Posterior cingulate gyrus (tissue), 11 donors: Measurements from ENCODE around the gene LRCH4.

ENCODE experiments used
- DNase-seq, 10 donors: peaks; one replicate each; pipeline versions ENCODE4 v3.0.0 to v3.0.0-alpha.2; 2020 to 2021; ENCODE audit warnings: mixed read lengths in 3 of 10
- intact Hi-C: fragments of 100-400 bp; cut with DNase I; formaldehyde crosslinking; loops from one replicate; pipeline ENCODE4 v1.15.1; 2023

Gene LRCH4

DNA sequence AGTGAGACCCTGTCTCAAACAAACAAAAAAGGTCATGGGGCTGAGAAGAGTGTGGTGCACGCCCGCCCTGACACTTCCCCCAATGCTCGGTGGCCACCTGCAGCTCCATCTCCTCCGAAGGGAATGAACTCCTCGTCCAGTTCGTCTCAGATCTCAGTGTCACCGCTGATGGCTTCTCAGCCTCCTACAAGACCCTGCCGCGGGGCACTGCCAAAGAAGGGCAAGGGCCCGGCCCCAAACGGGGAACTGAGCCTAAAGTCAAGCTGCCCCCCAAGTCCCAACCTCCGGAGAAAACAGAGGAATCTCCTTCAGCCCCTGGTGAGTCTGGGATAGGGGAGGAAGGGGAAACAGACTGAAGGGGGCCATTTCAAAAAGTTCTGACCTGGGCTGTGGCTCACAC, 20.4 kb upstream of the LRCH4 start:
- DNase-seq = no peak
- intact Hi-C loops = no loop called here

DNA sequence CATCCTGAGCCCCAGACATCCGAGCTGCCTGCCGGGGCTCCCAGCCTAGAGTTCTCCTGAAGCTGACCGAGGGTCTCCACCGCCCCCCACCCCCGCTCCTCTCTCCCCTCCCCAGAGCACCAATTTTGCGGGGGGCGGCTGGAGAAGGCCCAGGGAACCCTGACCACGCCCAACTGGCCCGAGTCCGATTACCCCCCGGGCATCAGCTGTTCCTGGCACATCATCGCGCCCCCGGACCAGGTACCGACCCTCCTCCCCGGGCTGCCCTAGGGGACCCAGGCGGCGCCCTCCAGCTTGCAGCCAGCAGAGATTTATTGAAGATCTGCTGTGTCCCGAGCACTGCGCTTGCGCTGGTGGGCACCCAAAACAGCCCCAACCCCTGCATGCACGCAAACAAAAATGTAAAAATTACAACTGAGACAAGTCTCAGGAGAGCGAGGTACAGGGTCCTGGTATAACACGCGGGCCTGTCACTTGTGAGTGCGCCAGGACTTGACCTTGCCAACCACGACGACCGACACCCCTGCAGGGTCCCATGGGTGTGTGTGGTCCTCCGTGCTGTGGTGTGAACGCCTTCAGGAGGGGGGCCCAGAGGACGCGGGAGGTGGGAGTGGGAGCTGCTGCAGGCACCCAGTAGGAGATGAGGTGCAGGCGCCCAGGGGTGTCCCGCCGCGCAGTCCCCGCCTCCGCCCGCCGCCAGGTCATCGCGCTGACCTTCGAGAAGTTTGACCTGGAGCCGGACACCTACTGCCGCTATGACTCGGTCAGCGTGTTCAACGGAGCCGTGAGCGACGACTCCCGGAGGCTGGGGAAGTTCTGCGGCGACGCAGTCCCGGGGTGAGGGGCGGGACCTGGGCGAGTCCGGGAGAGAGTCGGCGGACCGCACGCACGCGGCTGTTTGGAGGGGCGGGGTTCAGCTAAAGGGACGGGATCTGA, 19.3 kb upstream of the LRCH4 start:
- intact Hi-C loops = no loop called here
- peak in 1 of 10 donors; percentile 85 for DNase-seq

DNA sequence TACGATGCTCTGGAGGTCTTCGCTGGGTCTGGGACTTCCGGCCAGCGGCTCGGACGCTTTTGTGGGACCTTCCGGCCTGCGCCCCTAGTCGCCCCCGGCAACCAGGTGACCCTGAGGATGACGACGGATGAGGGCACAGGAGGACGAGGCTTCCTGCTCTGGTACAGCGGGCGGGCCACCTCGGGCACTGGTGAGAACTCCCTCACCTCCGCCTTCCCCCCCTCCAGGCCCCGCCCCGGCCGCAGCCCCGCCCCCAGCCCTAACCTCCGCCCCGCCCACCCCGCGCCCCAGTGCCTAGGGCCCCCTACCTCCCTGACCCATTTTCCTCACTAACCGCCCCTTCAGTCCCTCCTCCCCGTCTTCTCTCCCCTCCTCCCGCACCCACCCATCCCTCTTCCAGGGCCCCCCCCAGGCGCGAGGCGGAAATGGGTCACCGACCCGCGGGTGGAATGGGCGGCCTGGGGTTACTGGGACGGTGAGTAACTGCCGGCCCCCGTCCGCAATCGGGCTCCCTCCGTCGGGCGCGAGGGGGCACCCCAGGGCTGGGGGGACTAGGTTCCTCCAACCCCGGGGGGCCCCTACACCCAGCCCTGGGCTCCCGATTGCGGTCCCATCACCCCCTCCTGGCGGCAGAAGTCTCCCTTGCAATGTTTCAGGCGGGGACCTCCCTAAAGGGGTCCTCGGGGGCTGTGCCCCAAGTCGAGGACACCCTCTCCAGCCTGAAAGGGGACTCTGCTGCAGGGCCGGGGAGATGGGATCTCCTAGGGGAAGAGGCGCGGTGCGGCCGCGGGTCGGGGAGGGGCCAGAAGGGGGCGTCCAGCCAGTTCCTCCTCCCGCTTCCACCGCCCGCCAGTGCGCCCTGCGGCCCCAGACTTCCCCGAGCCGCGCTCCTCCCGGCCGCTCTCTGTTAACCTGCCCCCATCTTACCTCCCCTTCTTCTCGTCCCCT, 18.4 kb upstream of the LRCH4 start:
- DNase-seq = peak in 5 of 10 donors; percentile 37 to 87 (median 58)
- intact Hi-C loops = no loop called here

DNA sequence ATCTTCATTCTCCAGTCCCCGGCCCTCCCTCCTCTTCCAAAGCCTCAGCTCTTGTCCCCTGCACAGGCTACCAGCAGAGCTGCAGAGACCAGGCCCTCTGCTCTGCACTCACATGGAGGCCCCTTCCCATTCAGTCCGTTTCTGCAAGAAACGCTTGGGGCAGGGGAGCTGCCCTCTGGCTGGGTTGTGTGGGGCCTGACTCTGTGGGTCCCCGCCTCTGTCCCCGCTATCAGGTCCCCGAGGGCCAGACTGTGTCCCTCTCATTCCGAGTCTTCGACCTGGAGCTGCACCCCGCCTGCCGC, 17.7 kb upstream of the LRCH4 start:
- intact Hi-C loops = no loop called here
- DNase-seq = no peak

DNA sequence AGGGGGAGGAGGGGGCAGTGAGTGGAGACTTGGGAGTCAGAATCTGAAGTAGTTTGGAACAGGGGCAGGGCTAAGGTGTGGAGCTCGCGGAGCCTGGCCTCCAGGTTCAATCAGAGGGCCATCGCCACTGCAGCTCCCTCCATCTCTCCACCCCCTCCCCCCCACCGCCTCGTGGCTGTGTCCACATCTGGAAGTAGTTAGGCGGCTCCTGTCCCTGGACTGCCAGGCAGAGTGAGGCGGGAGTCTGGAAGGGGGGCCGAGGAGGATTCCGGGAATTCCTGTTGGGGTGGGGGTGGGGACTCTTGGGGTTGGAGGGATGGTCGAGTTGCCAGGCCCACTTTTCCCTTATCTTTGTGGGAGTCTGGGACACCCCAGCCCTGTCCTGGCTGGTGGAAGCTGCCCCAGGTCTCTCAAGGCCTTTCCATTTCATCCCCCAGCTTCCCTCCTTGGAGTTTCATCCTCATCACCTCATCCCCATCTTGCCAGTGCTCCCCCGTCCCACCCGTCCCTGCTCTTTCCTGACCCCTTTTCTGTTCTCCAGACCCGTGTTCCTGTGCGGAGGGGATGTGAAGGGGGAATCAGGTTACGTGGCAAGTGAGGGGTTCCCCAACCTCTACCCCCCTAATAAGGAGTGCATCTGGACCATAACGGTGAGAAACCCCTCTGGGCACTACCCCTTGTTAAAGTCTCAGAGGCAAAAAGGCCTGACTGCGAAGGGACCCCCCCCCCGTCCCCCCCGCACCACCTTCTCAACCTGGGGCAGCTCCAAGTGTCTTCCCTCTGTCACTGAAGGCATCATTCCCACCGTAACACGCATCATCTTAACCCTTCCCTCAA, 17.2 kb upstream of the LRCH4 start:
- DNase-seq = no peak
- intact Hi-C loops = no loop called here

DNA sequence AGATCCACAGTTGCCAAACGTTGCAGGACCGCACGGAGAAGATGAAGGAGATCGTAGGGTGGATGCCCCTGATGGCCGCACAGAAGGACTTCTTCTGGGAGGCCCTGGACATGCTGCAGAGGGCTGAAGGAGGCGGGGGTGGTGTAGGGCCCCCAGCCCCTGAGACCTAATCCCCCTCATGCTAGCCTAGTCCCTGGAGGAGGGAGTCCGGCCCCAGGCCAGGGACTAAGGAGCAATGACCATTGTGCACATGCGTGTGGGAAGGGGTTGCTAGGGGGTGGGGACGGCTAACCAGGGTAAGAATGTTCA, 14.8 kb upstream of the LRCH4 start:
- intact Hi-C loops = no loop called here
- DNase-seq = no peak

DNA sequence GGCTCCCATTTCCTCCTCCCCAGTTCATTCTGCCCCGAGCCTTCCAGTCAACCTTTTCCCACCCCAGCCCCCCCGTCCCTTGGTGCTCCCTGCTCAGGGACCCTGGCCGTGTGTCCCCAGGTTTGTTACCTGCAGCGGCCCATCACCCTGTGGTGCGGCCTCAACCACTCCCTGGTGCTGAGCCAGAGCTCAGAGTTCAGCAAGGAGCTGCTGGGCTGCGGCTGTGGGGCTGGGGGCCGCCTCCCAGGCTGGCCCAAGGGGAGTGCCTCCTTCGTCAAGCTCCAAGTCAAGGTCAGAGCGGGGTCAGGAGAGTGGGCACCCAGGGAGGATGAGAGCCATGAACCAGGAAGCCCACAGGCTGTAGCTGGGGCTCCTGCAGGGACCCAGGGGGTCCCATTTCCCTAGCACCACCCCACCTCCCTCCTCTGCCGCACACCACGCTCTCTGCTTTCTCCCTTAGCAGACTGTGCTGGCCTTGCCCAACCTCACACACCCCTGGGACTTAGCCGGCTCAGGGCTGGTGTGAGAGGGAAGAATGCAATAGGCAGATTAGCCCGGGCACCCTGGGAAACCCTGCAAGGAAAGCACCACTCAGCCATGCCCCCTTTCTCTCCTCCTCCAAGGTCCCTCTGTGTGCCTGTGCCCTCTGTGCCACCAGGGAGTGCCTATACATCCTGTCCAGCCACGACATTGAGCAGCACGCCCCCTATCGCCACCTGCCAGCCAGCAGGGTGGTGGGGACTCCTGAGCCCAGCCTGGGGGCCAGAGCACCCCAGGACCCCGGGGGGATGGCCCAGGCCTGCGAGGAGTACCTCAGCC, 14.2 kb upstream of the LRCH4 start:
- no peak for DNase-seq
- intact Hi-C loops = no loop called here

DNA sequence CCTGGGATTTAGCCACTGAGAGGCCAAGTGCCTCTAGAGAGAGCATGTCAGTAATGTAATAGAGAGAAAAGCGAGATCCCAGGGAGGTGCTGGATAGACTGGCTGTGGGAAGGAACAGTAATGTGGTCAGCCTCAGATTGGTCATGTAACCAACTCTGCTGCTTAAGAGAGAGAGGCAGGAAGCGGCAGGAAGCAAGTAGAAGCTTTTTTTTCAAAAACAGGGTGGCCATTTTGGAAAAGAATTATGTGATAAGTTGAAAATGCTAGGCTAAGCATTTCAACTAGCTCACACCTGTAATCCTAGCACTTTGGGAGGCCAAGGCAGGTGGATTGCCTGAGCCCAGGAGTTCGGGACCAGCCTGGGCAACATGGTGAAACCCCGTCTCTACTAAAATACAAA, 12.5 kb upstream of the LRCH4 start:
- no peak for DNase-seq
- intact Hi-C loops = no loop called here

DNA sequence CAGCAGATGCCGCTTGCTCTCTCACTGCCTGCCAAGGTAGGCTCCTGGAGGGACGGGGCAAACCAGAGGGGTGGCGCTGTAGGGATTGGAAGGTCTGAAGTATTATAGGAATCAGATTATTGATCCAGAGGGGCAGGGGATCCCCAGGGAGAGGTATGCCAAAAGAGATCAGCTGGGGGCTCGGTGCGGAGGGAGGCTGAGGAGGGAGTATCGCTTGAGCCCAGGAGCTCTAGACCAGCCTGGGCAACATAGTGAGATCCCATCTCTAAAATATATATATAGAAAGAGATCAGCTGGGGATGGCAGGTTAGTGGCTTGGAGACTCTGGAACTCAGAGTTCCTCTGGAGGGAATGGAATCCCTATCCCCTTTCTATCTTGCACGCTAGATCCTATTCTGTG, 9.3 kb upstream of the LRCH4 start:
- no peak for DNase-seq
- intact Hi-C loops = no loop called here

DNA sequence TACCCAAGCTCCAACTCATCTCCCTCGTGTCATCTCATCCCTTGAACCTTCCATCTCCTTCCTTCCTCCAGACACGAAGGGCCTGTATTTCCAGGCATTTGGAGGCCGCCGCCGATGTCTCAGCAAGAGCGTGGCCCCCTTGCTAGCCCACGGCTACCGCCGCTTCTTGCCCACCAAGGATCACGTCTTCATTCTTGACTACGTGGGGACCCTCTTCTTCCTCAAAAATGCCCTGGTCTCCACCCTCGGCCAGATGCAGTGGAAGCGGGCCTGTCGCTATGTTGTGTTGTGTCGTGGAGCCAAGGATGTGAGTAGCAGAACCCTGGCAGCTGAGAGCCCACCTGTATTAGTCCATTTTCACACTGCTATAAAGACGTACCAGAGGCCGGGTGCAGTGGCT, 5.7 kb upstream of the LRCH4 start:
- intact Hi-C loops = no loop called here
- DNase-seq = peak in 1 of 10 donors; percentile 61

DNA sequence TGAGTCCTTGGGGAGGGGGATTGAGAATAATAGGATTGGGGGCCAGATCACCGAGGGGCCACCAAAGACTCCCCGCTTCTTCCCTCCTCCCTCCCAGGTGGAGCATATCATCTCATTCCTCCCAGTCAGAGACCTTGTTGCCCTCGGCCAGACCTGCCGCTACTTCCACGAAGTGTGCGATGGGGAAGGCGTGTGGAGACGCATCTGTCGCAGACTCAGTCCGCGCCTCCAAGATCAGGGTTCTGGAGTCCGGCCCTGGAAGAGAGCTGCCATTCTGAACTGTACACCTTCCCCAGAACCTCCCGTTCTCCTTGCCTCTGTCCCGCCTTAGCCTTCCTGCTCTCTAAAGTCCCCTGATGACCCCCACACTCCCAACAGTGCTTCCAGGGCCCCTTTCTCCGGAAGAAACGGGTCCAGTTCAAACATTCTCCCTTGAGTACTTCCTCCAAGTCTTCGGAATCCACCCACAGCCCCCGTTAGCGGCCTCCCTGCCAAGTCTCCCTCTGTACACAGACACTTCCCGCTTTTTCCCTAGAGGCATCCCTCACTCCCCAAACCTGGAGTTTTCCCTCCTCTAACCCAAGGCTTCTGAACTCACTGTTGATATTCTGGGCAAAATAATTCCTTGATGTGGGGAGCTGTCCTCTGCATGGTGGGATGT, 4.3 kb upstream of the LRCH4 start:
- intact Hi-C loops = no loop called here
- DNase-seq = peak in 1 of 10 donors; percentile 50

DNA sequence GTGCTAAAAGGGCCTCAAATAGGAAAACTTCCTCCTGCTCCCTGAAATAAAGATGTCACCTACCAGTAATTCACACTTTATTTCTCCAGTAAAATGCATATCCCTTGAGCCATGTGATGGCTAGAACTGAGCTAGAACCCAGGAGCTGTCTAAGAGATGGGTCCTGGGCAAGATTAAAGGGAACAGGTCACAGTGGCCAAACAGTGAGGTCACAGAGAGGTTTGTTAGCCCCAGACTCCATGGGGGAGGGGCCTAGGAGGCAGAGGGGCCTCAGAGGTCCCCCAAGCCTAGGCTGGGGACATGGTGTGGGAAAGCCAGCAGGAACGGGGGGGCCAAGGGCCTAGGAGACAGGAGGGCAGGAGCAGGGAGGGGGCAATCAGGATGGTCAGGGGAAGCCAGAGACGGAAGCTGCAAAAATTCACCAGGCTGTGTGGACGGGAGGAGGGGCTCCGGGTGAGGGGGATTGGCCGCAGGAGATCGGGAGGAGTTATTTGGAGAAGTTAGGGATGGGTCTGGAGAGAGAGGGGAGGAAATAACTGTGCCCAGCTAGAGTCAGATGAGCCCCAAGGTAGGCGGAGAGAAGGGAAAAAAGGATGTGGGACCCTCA, 3.5 kb upstream of the LRCH4 start:
- intact Hi-C loops = loop anchor here (5.0 kb wide), 2 partner anchors 83 to 103 kb away; partner anchors contain the start of genes GIGYF1 and GNB2
- no peak for DNase-seq

DNA sequence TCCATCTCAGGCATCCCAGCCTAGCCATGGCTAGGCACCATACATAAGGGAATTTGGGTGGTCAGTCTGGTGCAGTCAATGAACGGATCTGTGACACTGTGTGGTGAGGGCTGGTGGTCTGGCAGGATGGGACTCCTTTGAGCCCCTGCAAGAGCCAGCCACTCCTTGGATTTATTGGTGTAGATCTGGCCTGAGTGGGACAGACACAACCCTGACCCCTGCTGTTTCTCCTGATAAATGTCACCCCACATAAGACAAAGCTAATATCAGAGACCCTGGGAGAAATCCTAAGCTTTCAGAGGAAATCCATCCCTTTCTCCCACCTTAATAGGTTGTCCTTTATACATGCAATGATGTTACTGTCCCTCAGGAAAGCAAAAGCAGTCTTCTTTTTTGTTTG, 2.5 kb upstream of the LRCH4 start:
- DNase-seq = peak in 1 of 10 donors; percentile 42
- intact Hi-C loops = loop anchor here (5.0 kb wide), 2 partner anchors 84 to 104 kb away; partner anchors contain the start of genes GIGYF1 and GNB2

DNA sequence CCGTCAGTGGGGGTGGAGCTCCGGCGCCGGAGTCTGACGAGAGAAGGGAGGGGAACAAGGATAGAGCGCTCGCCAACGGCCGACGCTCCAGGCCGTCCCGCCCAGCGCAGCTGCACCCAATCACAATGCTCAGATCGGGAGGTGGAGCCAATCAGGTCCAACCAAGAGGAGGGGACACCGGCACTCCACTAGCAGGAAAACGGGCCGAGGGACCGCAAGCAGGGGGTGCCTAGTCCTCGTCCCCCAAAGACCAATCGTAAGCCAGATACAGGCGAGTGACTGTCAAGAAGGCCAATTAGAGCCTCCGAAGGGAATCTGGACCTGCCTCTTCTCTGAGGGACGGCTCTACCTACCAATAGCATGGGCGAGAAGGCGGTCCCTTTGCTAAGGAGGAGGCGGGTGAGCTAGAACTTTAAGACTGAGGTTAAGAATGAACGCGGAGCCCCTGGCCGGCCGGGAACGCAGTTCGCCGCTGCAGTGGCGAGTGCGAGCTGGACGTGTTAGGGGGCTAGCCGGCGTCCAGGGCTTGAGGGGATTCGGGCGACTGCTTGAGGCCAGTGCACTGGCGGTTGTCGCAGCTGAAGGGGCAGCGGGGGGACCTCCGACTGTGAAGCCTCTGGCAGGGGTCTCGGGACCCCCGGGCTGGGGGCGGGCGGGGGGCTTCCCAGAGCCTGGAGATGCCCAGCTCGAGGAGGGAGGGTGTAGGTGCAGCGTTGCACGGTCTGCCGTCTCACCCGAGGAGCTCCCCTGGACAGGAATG, 517 bp upstream of the LRCH4 start, which contains the start of gene FBXO24:
Gene FBXO24 (plus strand): TSS at position 63 of the 760 bp plus-strand sequence. CDS start 298 bp downstream, at position 361.
- peak; percentile 99 to 100 (median 100) for DNase-seq
- intact Hi-C loops = loop anchor here (5.0 kb wide), 2 partner anchors 86 to 106 kb away; partner anchors contain the start of genes GIGYF1 and GNB2

DNA sequence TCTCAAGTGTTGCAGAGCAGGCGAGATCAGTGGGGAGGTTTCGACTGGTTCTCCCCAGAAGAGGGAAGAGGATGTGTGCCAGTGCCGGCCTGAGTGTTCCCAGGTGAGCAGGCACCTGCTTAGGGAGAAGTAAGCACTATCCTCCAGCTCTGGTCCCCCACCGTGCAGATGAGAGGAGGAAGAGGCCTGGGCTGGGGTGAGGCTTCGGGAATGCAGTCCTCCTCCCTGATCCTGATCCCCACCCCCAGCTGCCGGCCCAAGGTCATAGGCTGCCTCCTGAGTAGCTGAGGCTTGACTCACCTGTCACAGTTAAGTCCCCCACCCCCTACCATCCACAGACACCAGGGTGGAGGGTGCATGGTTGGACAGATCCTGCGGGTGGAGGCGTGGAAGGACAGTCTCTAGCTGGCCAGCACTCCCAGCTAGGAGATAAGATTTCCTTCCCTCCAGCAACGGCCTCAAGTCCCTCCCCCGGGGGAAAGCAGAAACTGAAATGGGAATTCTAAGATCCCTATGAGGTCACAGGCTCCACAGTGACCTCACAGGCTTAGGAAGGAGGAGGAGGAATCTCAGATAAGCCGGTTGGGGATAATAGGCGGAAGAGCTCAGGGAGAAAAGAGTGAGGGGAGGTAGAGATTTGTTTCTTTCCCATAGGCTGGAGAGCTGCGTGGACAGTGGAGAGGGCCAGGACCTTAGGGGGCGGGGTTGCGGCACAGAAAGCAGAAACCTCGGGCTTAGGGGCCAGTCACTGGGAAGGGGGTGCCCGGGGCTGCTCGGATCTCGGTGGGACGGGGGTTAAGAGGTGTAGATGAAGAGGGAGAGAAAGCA, 1.0 kb downstream of the LRCH4 start:
- intact Hi-C loops = loop anchor here (5.0 kb wide), 2 partner anchors 87 to 107 kb away; partner anchors contain the start of genes GIGYF1 and GNB2

DNA sequence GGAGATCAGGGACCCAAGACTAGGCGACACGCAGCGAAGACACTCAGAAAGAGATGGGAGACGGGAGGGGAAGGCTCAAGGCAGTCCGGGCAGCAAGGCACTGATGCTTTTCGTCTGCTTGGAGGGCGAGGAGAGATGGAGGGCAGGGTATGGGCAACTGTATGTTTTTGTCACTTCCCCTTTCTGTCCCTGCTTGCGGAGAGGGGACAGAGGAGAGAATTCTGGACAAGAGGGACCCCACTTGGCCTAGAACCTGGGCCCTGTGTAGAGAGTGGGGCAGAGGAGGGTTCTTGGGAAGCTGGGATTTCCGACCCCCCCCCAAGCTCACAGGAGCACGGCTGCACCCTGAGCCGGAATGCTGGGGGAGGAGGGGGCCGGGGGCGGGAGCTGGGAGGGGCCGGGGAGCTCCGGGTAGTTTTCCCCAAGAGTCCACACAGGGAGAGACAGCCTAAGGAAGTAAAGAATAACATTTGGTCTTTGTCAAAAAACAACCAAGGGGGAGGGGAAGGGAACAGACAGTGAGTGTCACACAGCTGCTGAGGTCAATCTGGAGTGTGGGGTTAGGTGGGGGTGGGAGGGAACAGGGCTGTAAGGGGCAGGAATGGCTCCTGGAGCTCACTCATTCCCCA, 1.8 kb downstream of the LRCH4 start:
- DNase-seq = peak in 1 of 10 donors; percentile 39
- intact Hi-C loops = no loop called here

More for the DNA sequence above, 1.0 kb downstream of the LRCH4 start:
- peak in 1 of 10 donors; percentile 70 for DNase-seq
